Limb (tissue), 2 donors: ENCODE results near the gene AURKA.
"Not testable (repeated sequence)": the region's sequence is repeated elsewhere in the genome, so short reads cannot be mapped to it uniquely, and the experiment has no call there.

Source experiments
- DNase-seq, 2 donors: peaks; one replicate each; pipeline ENCODE4 v3.0.0-alpha.2; 2016; ENCODE audit errors: extremely low spot score in 2 of 2

AURKA gene

DNA sequence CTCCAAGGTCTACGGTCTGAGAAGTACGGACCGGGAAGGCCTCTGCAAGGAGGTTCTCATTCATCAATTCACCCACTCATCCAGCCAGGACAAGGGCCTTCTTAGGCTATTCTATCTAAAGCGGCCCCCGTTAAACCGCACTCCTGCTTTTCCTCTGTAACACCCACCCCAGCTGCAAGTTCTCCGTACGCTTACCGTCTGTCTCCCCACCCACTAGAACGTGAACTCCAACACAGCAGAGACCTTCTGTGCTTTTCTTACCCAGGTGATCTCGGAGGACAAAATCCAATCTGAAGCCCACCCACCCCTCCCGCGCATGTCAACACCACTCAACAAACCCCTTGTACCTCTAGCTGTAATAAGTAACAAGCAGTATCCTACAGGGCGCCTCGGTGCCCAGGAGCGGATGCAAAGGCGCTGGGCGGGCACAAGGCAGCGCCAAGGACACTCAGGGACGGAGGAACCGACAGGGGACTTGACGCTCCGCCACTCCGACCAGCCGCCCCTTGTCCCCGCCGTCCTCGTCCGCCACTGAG, 351 bp downstream of the AURKA start:
- no peak for DNase-seq

DNA sequence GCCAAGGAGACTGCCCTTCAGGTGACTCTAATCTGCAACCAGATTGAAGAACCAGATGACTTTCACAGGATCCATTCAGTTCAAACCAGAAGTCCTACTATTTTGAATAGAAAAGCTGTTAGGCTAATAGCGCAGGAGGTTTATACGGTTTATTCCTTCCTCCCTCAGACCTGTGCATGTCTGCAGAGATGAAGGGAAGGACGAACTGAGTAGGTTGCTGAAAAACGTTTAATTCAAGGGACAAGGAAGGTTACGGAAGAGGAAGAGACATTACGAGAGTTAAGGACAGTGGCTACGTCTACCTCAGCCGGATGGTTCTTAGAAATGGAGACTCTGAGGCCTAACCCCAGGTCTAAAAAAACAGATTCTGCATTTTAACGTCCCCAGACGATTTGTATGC, 978 bp downstream of the AURKA start:
- DNase-seq, result no peak

DNA sequence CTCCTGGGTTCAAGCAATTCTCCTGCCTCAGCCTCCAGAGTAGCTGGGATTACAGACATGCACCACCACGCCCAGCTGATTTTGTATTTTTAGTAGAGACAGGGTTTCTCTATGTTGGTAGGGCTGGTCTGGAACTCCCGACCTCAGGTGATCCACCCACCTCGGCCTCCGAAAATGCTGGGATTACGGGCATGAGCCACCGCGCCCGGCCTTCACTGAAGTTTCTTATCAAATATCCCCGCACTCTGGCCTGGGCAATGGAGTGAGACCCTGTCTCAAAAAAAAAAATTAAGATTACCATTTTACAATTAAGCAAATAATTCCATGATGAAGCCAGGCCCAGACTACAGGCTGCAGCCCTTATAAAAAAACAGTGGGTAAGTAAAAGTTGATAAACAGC, 1.6 kb downstream of the AURKA start:
- not testable (repeated sequence) for DNase-seq

DNA sequence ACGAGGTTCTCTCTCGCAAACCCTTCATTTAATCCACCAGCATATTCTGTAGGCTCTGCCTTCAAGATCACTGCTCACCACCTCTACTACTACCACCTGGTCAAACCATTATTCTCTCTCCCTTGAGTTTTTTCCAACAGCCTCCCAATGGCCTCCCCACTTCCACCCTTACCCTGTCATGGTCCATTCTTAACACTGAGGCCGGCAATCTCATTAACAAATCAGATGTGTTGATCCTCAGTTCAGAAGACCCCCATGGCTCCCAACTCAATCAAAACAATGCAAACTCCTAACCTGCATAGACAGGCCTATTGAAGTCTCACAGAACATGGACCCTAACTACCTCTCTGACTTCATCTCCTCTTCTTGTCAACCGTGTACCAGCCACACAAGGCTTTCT, 2.2 kb downstream of the AURKA start:
- no peak for DNase-seq

DNA sequence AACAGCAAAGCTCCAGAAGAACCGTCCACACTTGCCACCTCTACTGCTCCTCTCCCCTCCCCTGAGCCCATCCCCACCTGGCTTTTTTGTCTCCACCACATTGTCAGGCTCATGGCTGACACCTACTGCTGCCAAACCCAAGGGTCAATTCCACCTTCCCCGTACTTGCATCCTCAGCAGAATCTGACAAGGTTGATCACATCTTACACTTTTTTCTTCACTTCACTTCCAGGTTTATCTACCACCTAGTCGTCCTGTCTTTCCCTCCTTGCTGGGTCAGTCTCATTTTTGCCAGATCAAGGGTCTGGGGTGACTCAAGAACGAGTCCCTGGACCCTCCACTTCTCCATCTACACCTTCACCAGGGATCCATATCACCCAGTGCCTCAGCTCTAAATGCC, 3.1 kb downstream of the AURKA start:
- DNase-seq, result no peak

DNA sequence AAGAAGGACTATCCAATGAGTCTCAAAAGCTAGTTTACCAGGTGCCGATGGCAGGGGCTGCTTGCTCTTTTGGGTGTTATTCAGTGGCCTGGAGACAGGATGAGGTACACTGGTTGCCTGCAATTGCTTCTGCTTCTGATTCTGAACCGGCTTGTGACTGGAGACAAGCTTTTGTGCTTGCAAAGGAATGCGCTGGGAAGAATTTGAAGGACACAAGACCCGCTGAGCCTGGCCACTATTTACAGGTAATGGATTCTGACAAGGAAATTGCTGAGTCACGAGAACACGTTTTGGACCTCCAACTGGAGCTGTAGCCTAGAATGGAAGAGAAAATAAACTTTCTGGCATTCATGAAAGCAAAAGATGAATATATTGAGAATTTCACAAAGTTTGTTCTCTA, 5.8 kb downstream of the AURKA start:
- DNase-seq, result no peak

DNA sequence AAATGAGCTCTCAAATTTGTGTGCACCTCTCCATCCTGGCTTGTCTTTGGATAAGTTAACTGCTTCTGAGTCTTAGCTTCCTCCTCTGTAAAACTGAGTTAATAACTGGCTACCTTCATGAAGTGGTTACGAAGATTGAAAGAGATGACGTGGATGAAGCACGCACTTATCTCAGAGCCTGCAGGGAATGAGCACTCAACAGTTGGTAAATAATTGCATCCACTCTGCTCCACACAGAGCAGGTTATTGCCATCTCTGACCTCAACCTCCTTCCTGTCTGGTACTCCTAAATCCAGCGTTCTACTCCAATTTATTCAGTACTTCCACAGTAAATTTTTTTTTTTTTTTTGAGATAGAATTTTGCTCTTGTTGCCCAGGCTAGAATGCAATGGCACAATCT, 6.9 kb downstream of the AURKA start:
- no peak for DNase-seq

DNA sequence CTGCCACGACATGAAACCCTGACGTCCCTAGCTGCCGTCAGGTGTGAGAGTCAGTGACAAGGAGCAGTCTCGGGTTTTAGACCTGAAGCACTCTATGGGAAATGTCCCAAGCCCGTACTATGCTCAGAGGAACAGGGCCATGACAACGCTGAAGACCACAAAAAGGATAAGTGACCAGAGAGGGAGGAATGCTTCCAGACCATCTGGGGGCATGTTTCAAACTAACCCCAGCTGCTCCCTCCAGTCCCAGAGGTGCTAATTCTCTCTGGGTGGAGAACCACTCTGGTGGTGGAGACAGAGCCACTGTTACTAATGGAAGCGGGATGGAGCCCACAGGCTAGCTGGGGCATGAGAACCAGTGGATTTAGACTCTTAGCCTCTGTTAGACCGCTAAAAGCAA, 8.7 kb downstream of the AURKA start:
- no peak for DNase-seq

DNA sequence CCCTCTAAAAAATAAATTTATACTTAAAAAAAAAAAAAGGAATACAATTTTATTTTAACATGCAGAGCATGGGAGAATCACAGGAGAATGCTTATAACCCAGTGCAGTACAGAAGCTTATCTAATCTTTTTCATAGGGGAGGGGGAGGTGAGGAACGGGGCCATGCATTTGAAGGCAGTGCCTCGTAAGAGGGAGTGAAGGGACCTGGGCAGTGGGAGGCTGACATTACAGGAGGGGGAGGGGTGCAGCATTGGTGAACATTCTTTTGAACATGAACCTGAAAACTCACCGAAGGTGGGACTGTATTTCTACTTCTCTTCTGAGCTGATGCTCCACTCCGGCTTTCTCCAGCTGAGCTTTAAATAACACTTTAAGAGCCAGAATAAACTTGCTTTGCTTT, 9.3 kb downstream of the AURKA start:
- DNase-seq, result no peak

DNA sequence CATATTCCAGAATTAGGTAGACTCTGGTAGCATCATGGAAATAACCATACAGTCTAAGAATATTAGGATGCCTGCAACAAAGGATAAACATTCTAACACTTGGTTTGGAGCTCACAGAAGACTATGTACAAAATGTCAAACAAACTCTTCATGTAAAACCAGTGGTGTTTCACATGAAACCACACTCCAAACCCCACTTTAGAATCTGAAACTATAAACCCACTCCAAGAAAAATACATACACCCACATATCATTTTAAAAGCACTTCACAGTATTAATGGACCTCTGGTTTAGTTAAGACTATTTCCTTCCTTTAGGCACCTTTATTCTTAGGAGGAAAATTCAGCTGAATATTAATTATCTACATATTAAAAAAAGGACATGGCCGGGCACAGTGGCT, 10.5 kb downstream of the AURKA start:
- no peak for DNase-seq

DNA sequence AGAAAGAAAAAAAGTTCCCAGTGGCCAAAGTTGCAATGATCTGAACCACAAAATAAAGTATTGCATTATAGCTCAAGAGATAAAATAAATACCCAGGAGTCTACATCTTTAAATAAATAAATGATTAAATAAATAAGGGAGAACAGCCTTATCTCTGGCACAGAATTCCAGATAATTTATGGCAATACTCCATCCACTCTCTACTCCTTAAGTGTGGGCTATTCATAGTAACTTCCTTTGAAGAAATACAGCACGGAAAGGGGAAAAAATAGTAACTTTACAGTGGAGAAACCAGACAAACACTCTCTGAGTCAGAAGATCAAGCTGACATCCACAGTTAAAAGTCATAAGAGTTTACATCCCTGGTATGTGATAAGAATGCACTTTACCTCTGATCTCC, 11.6 kb downstream of the AURKA start:
- no peak for DNase-seq

DNA sequence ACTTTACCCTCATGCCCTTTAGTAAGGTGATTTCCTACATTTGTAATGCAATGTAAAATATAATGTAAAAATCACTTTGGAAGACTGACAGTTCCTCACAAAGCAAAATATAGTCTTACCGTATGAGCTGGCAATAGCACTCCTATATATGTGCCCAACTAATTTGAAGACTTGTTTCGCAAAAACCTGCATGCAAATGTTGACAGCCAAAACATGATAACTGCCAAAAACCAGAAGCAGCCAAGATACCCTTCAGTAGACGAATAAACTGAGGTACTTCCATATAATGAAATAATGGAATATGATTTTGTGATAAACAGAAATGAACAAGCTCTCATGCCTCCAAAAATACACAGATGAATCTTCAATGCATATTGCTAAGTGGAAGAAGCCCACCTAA, 13.6 kb downstream of the AURKA start:
- no peak for DNase-seq

DNA sequence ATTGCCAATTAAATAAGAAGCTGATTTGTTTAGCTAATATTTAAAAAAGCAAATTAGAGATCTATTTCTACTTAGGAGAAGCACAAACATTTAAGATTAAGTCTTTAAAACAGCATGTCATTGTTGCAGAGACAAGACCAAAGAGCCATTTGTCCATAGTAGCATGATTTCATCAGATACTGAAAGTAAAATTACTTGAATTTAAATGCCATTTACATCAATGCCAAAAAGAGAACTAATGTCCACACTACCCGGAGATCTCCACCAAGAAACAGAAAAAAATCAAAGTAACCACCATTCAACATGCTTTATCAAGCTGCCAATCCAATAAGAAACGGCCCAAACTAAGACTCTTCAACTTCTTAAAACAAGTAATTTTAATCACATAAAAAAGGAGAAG, 15.7 kb downstream of the AURKA start:
- DNase-seq, result no peak

DNA sequence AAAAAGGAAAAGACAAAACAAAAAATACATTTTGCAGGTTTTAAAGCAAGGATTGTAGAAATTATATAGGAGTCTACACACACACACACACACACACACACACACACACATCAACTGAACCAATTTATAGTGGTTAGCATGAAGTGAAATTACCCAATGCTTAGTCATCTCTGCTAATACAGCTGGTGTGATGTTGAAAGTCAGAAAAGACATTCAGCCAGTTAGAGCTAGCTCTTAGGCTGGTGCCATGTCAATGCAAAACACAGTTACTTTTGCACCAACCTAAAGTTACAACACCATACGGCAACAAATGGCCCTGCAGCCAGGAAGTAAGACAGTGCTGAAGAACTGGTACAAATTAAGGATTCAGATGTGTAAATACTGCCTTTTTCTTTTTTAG, 18.1 kb downstream of the AURKA start:
- no peak for DNase-seq

DNA sequence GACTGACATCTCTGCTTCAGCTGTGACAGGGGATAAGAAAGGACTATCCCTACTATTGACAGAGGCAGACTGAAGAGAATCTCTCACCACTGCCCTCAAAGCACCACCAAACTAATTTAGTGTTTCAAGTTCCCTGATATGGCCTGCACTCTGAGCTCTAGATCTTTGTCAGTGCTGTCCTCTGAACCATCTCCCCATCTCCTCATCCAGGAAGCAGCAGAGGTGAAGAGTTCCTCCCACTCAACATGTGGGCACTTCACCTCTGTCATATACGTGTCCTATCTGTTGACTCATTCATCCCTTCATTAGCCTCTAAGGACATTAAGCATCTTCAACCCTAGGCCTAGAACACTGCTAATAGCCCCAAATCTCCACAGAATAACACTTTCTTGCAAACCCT, 19.2 kb downstream of the AURKA start:
- no peak for DNase-seq

DNA sequence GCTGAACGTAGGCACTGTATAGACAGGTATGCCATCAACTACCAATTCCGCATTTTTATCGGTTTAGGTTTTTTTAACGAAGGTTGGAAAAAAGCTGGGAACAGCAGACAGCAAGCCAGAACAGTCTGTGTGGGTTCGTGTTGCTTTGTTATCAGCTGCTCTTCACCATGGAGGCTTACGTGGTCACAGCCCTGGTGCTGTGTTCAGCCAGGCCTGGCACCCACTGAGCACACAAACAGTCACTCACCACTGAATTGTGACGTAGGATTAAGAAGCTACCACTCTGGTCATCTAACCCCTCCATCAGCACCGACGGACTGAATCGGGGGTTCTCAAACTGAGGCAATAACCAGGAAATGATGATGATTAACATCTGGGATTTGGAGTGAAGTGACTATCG, 20.0 kb downstream of the AURKA start:
- no peak for DNase-seq

DNA sequence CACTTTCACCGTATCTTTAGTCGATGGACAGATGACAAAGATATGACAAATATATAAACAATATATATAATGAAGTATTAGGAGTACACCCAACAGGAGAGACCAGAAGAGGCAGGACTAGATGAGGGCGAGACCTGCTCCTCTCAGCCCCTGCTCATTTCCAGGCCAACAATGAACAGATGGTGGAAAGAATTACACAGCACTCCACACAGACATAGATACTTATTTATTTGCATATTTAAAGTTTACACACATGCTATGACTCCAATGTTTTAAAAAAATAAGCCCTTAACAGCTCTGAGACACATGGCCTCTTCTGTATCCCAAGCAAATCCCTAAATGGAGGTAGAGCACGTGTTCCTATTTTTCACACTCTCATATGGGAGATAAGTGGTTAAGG, 22.8 kb downstream of the AURKA start:
- DNase-seq, result no peak

DNA sequence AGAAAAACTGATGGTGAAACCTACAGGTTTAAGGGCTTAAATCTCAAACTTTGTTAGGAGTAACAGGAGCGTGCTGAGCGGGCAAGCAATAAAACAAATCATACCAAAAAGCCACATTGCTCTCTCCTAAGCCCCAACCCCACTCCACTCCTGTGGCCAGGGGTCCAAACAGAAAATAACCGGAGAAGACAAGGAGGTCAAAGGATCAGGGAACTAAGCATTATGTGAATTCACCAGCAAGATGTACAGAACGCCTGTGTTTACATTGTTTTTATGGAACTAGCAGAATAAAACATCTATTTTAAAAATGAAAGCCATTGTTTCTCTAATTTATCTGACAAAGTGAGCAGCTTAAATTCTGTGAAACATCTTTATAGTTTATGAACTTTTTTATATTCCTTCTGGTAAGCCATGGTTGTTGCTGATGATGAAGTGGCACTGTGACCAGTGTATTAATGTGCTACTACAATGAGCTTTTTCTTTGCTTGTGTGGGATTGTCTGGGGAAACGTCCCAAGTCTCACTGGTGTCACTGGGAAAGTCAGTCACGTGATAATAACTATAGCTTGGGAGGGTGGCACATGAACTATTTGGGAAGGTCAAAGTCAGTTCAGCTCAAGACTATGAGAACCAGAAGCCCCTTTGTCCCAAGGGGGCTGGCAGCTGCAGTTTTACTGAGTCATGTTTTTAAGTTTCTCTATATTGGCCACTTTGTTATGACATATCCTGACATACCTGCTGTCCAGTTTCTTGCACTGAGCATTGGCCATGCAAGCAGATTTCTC, 23.5 kb downstream of the AURKA start:
- DNase-seq, result no peak

DNA sequence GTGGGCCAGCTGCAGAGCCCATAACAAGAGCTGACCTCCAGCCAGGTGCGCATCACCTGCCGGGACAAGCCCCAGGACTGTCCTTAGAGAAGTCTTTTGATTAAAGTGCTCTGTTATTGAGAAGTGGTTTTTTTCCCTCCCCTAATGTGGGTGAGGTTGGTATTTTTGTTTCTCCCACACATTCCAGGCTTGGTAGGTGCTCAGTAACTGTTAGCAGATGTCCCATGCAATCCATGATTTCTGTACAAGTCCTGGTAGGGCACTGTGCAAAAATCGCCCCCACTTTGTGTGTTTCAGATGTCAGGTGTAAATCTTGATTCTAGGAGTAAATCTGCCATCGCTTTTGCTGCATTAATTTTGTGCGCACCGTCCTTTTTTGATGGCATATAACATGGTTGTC, 28.5 kb downstream of the AURKA start:
- no peak for DNase-seq

DNA sequence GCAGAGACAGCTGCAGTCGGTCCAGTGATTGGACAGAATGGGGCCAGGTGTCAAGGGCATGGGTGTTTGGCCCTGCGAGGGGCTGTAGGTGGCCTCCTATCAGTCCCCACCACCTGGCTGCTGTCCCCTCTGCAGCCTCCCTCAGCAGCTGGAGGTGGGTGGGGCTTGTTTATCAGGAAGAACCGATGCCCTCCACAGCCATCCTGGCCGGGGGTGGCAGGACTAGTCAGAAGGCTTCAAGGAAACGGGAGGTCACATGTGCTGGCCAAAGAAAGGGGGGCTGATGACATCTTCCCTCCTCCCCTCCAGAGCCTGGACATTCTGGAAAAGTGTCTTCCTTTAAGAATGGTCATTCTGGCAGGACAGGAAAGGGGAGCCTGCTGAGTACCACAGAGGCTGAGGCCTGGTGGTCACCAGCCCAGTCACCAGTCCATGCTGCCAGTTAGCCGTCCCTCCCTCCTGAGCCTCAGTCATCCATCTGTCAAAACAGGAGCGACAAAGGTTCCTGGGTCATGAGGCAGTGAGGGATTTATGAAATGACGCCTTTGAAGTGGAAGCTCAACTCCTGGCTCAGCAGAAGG, 29.1 kb downstream of the AURKA start:
- DNase-seq, result no peak

DNA sequence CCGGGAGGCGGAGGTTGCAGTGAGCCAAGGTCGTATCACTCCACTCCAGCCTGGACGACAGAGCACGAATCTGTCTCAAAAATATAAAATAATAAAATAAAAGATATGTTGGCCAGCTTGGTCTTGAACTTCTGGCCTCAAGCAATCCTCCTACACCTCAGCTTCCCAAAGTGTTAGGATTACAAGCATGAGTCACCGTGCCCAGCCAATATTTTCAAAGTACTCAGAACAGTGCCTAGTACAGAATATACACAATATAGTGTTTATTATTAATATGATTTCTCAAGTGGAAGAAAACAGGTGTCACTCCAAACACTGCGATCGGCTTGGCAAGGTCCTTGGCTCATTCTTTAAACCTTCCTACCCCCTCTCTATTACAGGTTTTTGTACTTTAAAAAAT, 30.1 kb downstream of the AURKA start:
- no peak for DNase-seq

DNA sequence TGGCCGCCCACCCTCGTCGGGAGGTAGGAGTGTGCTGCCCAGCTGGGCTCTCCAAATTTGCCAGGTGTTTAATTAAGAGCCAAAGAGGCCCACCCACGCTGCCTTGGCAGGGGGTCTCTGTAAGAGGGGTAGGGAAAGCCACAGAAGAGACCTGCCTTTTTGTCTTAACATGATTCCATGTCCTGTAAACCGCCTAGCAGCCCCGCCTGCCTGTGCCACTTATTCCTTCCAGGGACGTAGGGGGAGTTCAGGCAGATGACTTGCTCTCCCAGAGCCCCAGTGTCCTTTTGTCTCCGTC, 31.2 kb downstream of the AURKA start:
- no peak for DNase-seq

DNA sequence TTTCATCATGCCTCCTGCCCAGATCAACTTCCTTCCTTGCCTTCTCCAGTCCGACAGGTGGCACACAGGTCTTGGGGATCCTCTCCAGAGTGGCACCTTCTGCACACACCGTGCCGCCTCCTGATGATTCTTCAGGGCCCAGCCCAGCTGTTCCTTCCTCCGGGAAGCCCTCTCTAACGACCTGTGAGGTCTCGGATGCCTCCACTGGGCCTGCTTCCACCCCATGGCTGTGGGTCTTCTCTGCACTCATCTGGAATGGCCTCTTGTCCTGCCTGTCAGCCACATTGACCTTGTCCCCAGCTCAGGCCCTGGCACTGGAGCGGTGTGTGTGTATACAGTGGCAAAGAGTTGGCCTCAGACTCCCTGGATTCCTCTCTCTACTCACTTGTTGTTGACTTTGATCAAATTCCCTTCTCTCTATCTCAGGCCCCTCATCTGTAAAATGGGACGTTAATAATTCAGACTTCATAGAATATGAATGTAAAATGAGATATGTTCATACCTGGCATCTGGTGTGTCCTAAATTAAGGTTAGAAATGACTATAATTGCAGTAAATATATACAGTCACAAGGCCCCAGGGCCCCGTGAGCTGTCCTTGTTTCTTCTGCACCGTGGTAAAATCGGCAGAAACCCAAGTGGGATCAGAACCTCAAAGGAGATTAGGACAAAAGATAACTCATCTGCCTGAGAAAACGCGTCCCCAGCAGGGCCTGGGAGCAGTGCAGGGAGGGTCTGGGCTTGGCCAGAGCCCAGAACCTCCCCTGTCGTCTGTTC, 31.7 kb downstream of the AURKA start:
- no peak for DNase-seq
